Smooth muscle cell (in vitro differentiated cells): ENCODE measurements around the gene MAOA. TPM values are rescaled to one million over a fixed set of nuclear protein-coding genes. Genes with fewer than 3 reads are reported as not detected.
A peak's percentile ranks its signal among the peaks of the same experiment; 100 is the strongest.

Experiments used
- DNase-seq: peaks from one replicate; lab custom pipeline; 2025; ENCODE audit not compliant: unreplicated experiment; lab: John Stamatoyannopoulos, UW
- H2AFZ ChIP-seq: fragments of 200-600 bp; sonication (generic); 2 replicates; pipeline ENCODE4 v1.6.0; 2016; ENCODE audit warnings: antibody characterized with exemption, low read depth, mild to moderate bottlenecking
- H3F3A ChIP-seq: fragments of 200-600 bp; sonication (generic); 2 replicates; pipeline ENCODE4 v1.6.0; 2017; ENCODE audit warnings: antibody characterized with exemption, low read depth
- H3K27ac ChIP-seq: fragments of 200-600 bp; sonication (generic); 2 replicates; pipeline ENCODE4 v1.5.1; 2016; ENCODE audit warnings: low read depth, mild to moderate bottlenecking
- H3K27me3 ChIP-seq: fragments of 200-600 bp; sonication (generic); 2 replicates; pipeline ENCODE4 v1.6.1; 2016; ENCODE audit warnings: low read depth, mild to moderate bottlenecking
- H3K36me3 ChIP-seq: fragments of 200-600 bp; sonication (generic); 2 replicates; pipeline ENCODE4 v1.5.1; 2016; ENCODE audit warnings: low read depth
- H3K4me1 ChIP-seq: fragments of 200-600 bp; sonication (generic); 2 replicates; pipeline ENCODE4 v1.5.1; 2016; ENCODE audit warnings: low read depth
- H3K4me2 ChIP-seq: fragments of 200-600 bp; sonication (generic); 2 replicates; pipeline ENCODE4 v1.6.0; 2016; ENCODE audit warnings: mild to moderate bottlenecking
- H3K4me3 ChIP-seq: fragments of 200-600 bp; sonication (generic); 2 replicates; pipeline ENCODE4 v1.5.1; 2016; ENCODE audit warnings: mild to moderate bottlenecking
- H3K79me2 ChIP-seq: fragments of 200-600 bp; sonication (generic); 2 replicates; pipeline ENCODE4 v1.6.0; 2016; ENCODE audit warnings: low read depth, mild to moderate bottlenecking
- H3K9ac ChIP-seq: fragments of 200-600 bp; sonication (generic); 2 replicates; pipeline ENCODE4 v1.6.0; 2016; ENCODE audit warnings: low read depth
- H3K9me3 ChIP-seq: fragments of 200-600 bp; sonication (generic); replicated peaks from 2 replicates; pipeline ENCODE4 v1.5.1; 2016; ENCODE audit warnings: low read depth
- H4K20me1 ChIP-seq: fragments of 200-600 bp; sonication (generic); 2 replicates; pipeline ENCODE4 v1.6.0; 2016; ENCODE audit warnings: low read depth
- WGBS: methylation state at CpG from one replicate; pipeline ENCODE4 v1.1.7; 2016; ENCODE audit warnings: low lambda C conversion rate; 5-methylcytosine and 5-hydroxymethylcytosine counted together
- polyA plus RNA-seq: library from polyadenylated mRNA; unstranded; fragments of >200 nt; fragmentation: Nextera tagmentation; extraction: Ambion mirVana; gene quantifications from 2 replicates; pipeline ENCODE4 v1.2.1, GENCODE V29; 2016
- total RNA-seq: library from RNA; depleted of rRNA; stranded (reverse); fragments of >200 nt; gene quantifications from 2 replicates; pipeline ENCODE4 v1.2.3, GENCODE V29; 2014
- TF ChIP-seq, protein P1 (sequence below): fragments of 200-600 bp; sonication (generic); IDR thresholded peaks from 2 replicates; pipeline ENCODE4 v1.5.1; 2017; ENCODE audit warnings: borderline replicate concordance, mild to moderate bottlenecking, antibody characterized with exemption; ENCODE audit not compliant: insufficient read depth, poor library complexity, severe bottlenecking

MAOA gene
- total and polyA plus RNA-seq, 2 experiments from 2014 or later: 1.2 to 1.6 TPM

DNA sequence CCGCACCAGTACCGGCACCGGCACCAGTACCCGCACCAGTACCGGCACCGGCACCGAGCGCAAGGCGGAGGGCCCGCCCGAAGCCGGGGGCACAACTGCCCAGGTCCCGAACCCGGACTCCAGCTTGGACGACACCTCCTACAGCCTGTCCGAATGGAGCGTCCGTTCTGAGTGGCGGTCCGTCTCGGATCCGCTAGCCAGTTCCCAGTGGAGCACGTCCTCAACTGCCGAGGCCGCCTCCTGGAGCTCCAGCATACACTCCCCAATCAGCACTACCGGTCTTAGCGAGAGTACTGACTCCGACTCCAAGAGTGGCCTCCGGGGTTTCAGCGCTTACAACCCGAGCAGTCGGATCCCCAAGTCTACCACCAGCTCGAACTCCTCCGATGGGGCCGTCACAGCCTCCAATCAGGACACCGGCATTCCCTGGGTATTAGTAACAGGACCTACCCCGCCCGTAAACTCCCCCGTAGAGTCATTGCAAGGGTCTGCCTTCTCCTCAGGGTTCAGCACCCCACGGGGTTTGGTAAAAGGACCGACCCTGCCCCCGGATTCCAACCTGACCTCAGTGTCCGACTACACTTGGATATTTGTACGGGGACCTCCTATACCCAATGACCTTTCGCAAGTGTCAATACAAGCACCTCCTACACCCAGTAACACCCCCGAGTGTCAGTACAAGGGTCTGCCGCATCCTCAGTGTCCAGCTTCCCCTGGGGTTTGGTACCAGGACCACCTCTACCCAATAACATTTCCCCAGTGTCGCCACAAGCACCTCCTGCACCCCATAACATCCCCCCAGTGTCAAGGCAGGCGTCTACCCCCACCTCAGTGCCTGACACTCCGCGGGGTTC lies 721 bp upstream of the MAOA start:
- 42% methylated on average over 51 of the region's 51 CpGs for WGBS
- Histone ChIP-seq H3F3A (no peaks in the 10 kb centered on the region), H3K36me3 (no peaks in the 10 kb centered on the region), H3K4me1 (no peaks in the 10 kb centered on the region), H3K4me2 (peak overlapping the region; percentile 79), H3K9ac (peak overlapping the region; percentile 97), H3K79me2 (no peaks in the 10 kb centered on the region), H3K9me3 (no peaks in the 10 kb centered on the region), H3K4me3 (peak overlapping the region; percentile 53), H3K27me3 (no peaks in the 10 kb centered on the region), H4K20me1 (no peaks in the 10 kb centered on the region), H2AFZ (peak overlapping the region; percentile 84), H3K27ac (peak overlapping the region; percentile 93)
- TF ChIP-seq, protein P1, sequence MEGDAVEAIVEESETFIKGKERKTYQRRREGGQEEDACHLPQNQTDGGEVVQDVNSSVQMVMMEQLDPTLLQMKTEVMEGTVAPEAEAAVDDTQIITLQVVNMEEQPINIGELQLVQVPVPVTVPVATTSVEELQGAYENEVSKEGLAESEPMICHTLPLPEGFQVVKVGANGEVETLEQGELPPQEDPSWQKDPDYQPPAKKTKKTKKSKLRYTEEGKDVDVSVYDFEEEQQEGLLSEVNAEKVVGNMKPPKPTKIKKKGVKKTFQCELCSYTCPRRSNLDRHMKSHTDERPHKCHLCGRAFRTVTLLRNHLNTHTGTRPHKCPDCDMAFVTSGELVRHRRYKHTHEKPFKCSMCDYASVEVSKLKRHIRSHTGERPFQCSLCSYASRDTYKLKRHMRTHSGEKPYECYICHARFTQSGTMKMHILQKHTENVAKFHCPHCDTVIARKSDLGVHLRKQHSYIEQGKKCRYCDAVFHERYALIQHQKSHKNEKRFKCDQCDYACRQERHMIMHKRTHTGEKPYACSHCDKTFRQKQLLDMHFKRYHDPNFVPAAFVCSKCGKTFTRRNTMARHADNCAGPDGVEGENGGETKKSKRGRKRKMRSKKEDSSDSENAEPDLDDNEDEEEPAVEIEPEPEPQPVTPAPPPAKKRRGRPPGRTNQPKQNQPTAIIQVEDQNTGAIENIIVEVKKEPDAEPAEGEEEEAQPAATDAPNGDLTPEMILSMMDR: no peak
- peak; percentile 6 for DNase-seq

DNA sequence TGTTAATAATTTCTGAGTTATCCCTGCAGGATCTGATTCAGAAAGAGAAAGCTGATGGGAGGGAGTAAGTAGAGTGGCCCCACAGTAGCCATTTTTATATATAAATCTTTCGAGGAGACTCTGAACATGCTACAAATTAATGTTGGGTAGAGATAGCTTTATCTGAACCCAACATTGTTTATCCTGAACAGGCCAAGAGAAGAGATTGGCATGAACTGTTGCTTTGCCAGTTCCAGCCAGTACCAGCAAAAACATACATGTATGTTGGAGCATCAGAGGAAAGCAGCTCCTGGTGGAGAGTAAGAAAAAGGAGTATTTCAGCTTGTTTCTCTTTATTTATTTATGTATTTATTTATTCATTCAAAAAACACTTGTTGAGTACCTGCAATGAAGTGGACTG lies 1.6 kb downstream of the MAOA start:
- Histone ChIP-seq H3K4me3 (peak overlapping the region; percentile 32), H3K27me3 (no peaks in the 10 kb centered on the region), H4K20me1 (no peaks in the 10 kb centered on the region), H3K36me3 (no peaks in the 10 kb centered on the region), H3K4me2 (no peak overlapping the region), H2AFZ (no peak overlapping the region), H3K79me2 (no peaks in the 10 kb centered on the region), H3K4me1 (no peaks in the 10 kb centered on the region), H3F3A (no peaks in the 10 kb centered on the region), H3K27ac (no peak overlapping the region), H3K9me3 (no peaks in the 10 kb centered on the region), H3K9ac (no peak overlapping the region)
- WGBS: 83% methylated on average over 1 of the region's 1 CpG
- no peak for DNase-seq
- TF ChIP-seq, protein P1: no peak

DNA sequence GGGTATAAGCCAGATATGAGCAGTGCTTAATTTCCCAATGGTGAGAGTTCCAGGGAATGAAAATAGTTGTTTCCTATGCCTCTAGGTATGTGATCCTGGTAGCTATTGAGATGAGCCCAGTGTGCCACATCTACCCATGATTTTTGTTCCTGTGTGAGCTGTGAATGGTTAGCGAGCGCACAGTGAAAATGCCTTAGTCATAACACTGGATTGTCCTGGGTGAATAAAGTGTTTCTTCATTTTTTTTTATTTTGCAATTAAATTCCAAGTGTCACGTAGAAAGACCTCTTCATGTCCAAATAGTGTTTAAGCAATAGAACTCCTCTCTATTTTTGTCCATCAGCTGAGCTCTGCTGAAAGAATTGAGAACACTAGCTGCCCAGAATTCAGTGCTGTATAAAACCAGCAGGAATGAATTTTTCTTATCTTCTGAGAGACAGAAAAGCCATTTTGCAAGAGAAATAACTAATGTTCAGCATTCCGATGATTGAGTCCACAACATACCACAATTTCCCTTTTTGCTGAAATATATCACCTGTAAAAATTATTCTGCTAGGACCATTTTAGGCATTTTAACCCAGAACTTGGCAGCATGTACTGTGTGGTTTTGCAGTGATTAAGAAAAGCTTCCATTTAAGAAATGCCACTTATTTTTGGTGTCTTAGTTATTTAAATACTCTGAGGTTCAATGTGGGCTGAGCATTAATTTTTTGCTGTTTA lies 5.6 kb downstream of the MAOA start:
- Histone ChIP-seq H3F3A (no peaks in the 10 kb centered on the region), H3K27me3 (no peaks in the 10 kb centered on the region), H2AFZ (no peak overlapping the region), H3K4me1 (no peaks in the 10 kb centered on the region), H3K27ac (no peak overlapping the region), H3K4me3 (no peak overlapping the region), H4K20me1 (no peaks in the 10 kb centered on the region), H3K9ac (no peak overlapping the region), H3K9me3 (no peaks in the 10 kb centered on the region), H3K36me3 (no peaks in the 10 kb centered on the region), H3K79me2 (no peaks in the 10 kb centered on the region), H3K4me2 (no peak overlapping the region)
- 89% methylated on average over 4 of the region's 4 CpGs for WGBS
- no peak for DNase-seq
- TF ChIP-seq, protein P1: no peak
